Gastroesophageal sphincter (tissue), 3 donors: ENCODE results near the gene SLC32A1.

ENCODE experiments used
- EP300 ChIP-seq: sonication (generic); formaldehyde crosslinking; IDR thresholded peaks from one replicate; pipeline ENCODE4 v1.6.1; 2017; ENCODE audit warnings: antibody characterized with exemption, mild to moderate bottlenecking
- POLR2A ChIP-seq, 2 donors: fragments of 450-650 bp; IDR thresholded peaks; one replicate each; pipeline ENCODE4 v1.6.1; 2017; ENCODE audit warnings: antibody characterized with exemption in 2 of 2, mild to moderate bottlenecking in 2 of 2, moderate library complexity in 1 of 2
- TF ChIP-seq, protein P1 (sequence below), 4 experiments: fragments of 200-600 bp in 2 of 4; fragments of 450-650 bp in 2 of 4; sonication (generic) in 1 of 4; IDR thresholded peaks; one replicate each; pipeline ENCODE4 v1.5.1; 2017 to 2019; ENCODE audit warnings: antibody characterized with exemption in 4 of 4, mild to moderate bottlenecking in 2 of 4, moderate library complexity in 2 of 4

DNA sequence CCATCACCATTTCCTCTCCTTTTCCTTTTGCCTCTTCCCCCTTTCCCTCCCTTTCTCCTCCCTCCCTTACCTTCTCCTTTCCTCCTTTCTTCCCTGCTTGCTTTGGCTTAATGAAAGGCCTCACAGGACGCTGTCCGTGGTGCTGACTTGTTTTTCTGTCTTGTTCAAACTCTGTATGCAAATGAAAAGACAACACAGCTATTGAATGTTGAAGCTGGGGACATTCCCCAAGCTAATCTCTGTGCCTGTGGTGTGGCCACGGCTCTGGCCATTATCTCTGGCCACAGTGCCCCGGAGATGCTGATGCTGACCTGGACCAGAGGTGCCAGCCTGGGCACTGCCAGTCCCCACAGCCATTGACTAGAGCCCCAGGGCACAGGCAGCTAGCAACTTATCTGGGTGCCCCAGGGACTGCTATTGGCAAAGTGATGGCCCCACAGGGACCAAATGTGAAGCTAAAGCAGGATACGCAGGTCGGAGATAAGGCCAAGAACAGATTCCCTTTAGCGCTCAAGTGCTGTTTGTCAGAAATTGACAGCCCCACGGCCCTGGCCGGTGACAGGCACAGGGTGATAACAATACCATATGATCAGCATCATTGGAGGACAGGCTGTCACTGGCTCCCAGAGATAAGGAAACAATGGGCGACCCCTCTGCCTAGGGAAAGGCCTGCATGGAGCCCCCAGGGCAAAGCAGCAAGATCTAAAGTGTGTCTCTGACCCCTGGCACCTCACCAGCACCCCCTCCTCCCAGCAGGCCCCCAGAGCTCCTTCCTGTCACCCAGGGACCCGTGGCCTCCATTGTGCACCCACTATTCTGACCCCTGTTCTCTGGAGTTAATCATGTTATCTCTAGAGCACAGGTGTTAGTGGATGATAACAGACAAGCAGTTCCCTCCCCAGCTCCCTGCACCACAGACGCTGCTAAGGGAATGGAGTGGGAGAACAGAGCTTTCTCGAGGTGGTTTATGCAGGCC lies 31.6 kb upstream of the SLC32A1 start:
- TF ChIP-seq, protein P1, sequence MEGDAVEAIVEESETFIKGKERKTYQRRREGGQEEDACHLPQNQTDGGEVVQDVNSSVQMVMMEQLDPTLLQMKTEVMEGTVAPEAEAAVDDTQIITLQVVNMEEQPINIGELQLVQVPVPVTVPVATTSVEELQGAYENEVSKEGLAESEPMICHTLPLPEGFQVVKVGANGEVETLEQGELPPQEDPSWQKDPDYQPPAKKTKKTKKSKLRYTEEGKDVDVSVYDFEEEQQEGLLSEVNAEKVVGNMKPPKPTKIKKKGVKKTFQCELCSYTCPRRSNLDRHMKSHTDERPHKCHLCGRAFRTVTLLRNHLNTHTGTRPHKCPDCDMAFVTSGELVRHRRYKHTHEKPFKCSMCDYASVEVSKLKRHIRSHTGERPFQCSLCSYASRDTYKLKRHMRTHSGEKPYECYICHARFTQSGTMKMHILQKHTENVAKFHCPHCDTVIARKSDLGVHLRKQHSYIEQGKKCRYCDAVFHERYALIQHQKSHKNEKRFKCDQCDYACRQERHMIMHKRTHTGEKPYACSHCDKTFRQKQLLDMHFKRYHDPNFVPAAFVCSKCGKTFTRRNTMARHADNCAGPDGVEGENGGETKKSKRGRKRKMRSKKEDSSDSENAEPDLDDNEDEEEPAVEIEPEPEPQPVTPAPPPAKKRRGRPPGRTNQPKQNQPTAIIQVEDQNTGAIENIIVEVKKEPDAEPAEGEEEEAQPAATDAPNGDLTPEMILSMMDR (IDR thresholded peaks at IDR 0.05) = no peak
- TF ChIP-seq EP300 (no peak), POLR2A (IDR thresholded peaks at IDR 0.05) (no peak)
